ENCODE measurements around the gene KIF3B.
"Not testable (repeated sequence)": the region's sequence is repeated elsewhere in the genome, so short reads cannot be mapped to it uniquely, and the experiment has no call there.

Gene KIF3B

GRCh38 chr20:32248043-32248442, 29.4 kb upstream of the KIF3B start:
- DNase-seq (ENCODE audit: low read depth in 2 of 2, low spot score in 1 of 2), result no peak

- no peak for DNase-seq (ENCODE audit: low read depth in 2 of 2, low spot score in 1 of 2)
Measured at GRCh38 chr20:32249030-32249738, 28.3 kb upstream of the KIF3B start.

- DNase-seq (ENCODE audit: low read depth in 2 of 2, low spot score in 1 of 2), result no peak
Measured at GRCh38 chr20:32251470-32251869, 26.0 kb upstream of the KIF3B start.

- no peak for DNase-seq (ENCODE audit: low read depth in 2 of 2, low spot score in 1 of 2)
Measured at GRCh38 chr20:32252189-32252588, 25.3 kb upstream of the KIF3B start.

- DNase-seq (ENCODE audit: low read depth in 2 of 2, low spot score in 1 of 2), result not testable (repeated sequence)
Measured at GRCh38 chr20:32260973-32261372, 16.5 kb upstream of the KIF3B start.

- DNase-seq (ENCODE audit: low read depth in 2 of 2, low spot score in 1 of 2), result no peak
Measured at GRCh38 chr20:32261644-32262043, 15.8 kb upstream of the KIF3B start.

- DNase-seq (ENCODE audit: low read depth in 2 of 2, low spot score in 1 of 2), result no peak
Measured at GRCh38 chr20:32263398-32263954, 14.0 kb upstream of the KIF3B start.

- DNase-seq (ENCODE audit: low read depth in 2 of 2, low spot score in 1 of 2), result no peak
Measured at GRCh38 chr20:32271620-32272019, 5.8 kb upstream of the KIF3B start.

- DNase-seq (ENCODE audit: low read depth in 2 of 2, low spot score in 1 of 2), result no peak
Measured at GRCh38 chr20:32274359-32274758, 3.1 kb upstream of the KIF3B start.

GRCh38 chr20:32275163-32275562, 2.3 kb upstream of the KIF3B start:
- DNase-seq (ENCODE audit: low read depth in 2 of 2, low spot score in 1 of 2), result not testable (repeated sequence)

GRCh38 chr20:32278199-32278643, 770 bp downstream of the KIF3B start:
- no peak for DNase-seq (ENCODE audit: low read depth in 2 of 2, low spot score in 1 of 2)

GRCh38 chr20:32281711-32282110, 4.3 kb downstream of the KIF3B start:
- no peak for DNase-seq (ENCODE audit: low read depth in 2 of 2, low spot score in 1 of 2)

- no peak for DNase-seq (ENCODE audit: low read depth in 2 of 2, low spot score in 1 of 2)
Measured at GRCh38 chr20:32282461-32282860, 5.0 kb downstream of the KIF3B start.

- DNase-seq (ENCODE audit: low read depth in 2 of 2, low spot score in 1 of 2), result no peak
Measured at GRCh38 chr20:32285082-32285620, 7.7 kb downstream of the KIF3B start.

- no peak for DNase-seq (ENCODE audit: low read depth in 2 of 2, low spot score in 1 of 2)
Measured at GRCh38 chr20:32285621-32286371, 8.3 kb downstream of the KIF3B start.

- DNase-seq (ENCODE audit: low read depth in 2 of 2, low spot score in 1 of 2), result no peak
Measured at GRCh38 chr20:32287231-32287638, 9.8 kb downstream of the KIF3B start.

- no peak for DNase-seq (ENCODE audit: low read depth in 2 of 2, low spot score in 1 of 2)
Measured at GRCh38 chr20:32288225-32288849, 10.9 kb downstream of the KIF3B start.

GRCh38 chr20:32289299-32289660, 11.8 kb downstream of the KIF3B start:
- not testable (repeated sequence) for DNase-seq (ENCODE audit: low read depth in 2 of 2, low spot score in 1 of 2)

- no peak for DNase-seq (ENCODE audit: low read depth in 2 of 2, low spot score in 1 of 2)
Measured at GRCh38 chr20:32289661-32290431, 12.4 kb downstream of the KIF3B start.

GRCh38 chr20:32291166-32291565, 13.7 kb downstream of the KIF3B start:
- DNase-seq (ENCODE audit: low read depth in 2 of 2, low spot score in 1 of 2), result no peak

- no peak for DNase-seq (ENCODE audit: low read depth in 2 of 2, low spot score in 1 of 2)
Measured at GRCh38 chr20:32292548-32292947, 15.1 kb downstream of the KIF3B start.
